Upper lobe of left lung (tissue), 4 donors: ENCODE data around the gene CPEB4.
A peak's percentile ranks its signal among the peaks of the same experiment; 100 is the strongest.

Experiments used
- EP300 ChIP-seq, 4 donors: sonication (generic); formaldehyde crosslinking; IDR thresholded peaks; one replicate each; pipeline ENCODE4 v1.5.1; 2017; ENCODE audit warnings: antibody characterized with exemption in 4 of 4, control low read depth in 2 of 4
- POLR2A ChIP-seq, 4 donors: fragments of 450-650 bp; IDR thresholded peaks; one replicate each; pipeline ENCODE4 v1.5.1; 2016 to 2017; ENCODE audit warnings: antibody characterized with exemption in 4 of 4, mild to moderate bottlenecking in 2 of 4
- POLR2AphosphoS5 ChIP-seq, 2 donors: sonication (generic); formaldehyde crosslinking; IDR thresholded peaks; one replicate each; pipeline ENCODE4 v1.5.1; 2017; ENCODE audit warnings: antibody characterized with exemption in 2 of 2
- TF ChIP-seq, protein P1 (sequence below), 6 experiments: fragments of 450-650 bp in 4 of 6; fragments of 200-600 bp in 2 of 6; sonication (generic) in 2 of 6; IDR thresholded peaks; one replicate each; pipeline ENCODE4 v1.5.1; 2016 to 2019; ENCODE audit warnings: antibody characterized with exemption in 6 of 6

- TF ChIP-seq, protein P1, sequence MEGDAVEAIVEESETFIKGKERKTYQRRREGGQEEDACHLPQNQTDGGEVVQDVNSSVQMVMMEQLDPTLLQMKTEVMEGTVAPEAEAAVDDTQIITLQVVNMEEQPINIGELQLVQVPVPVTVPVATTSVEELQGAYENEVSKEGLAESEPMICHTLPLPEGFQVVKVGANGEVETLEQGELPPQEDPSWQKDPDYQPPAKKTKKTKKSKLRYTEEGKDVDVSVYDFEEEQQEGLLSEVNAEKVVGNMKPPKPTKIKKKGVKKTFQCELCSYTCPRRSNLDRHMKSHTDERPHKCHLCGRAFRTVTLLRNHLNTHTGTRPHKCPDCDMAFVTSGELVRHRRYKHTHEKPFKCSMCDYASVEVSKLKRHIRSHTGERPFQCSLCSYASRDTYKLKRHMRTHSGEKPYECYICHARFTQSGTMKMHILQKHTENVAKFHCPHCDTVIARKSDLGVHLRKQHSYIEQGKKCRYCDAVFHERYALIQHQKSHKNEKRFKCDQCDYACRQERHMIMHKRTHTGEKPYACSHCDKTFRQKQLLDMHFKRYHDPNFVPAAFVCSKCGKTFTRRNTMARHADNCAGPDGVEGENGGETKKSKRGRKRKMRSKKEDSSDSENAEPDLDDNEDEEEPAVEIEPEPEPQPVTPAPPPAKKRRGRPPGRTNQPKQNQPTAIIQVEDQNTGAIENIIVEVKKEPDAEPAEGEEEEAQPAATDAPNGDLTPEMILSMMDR (IDR thresholded peaks at IDR 0.05), result no peak
- TF ChIP-seq POLR2AphosphoS5 (IDR thresholded peaks at IDR 0.05) (no peak), POLR2A (IDR thresholded peaks at IDR 0.05) (peak in 2 of 4 donors; percentile 17 to 27), EP300 (IDR thresholded peaks at IDR 0.05) (no peak)
Measured at GRCh38 chr5:173963867-173964441, 75.8 kb downstream of the CPEB4 start.
